MM.1S (cell line): ENCODE results near the gene RIPOR3.

ENCODE experiments used
- CTCF ChIP-seq: fragments of 300-600 bp; sonication (generic); IDR thresholded peaks from 2 replicates; pipeline ENCODE4 v1.5.1; 2016; ENCODE audit warnings: antibody characterized with exemption, low read length, mixed read lengths
- EZH2 ChIP-seq: fragments of 300-600 bp; sonication (generic); optimal IDR thresholded peaks from 2 replicates; pipeline ENCODE3; 2017; ENCODE audit warnings: low read depth, mild to moderate bottlenecking, antibody characterized with exemption, low read length, mixed read lengths
- EZH2phosphoT487 ChIP-seq: fragments of 300-600 bp; sonication (generic); IDR thresholded peaks from 2 replicates; pipeline ENCODE4 v1.6.1; 2018; ENCODE audit warnings: antibody characterized with exemption, low read length

- TF ChIP-seq CTCF (no peak), EZH2 (no peak), EZH2phosphoT487 (no peak)
These were observed 22.3 kb upstream of the RIPOR3 start for GRCh38 chr20:50713657-50714101.
